Renal cortical epithelial cell (primary cell): ENCODE measurements around the gene ZNF732. TPM values are rescaled to one million over a fixed set of nuclear protein-coding genes. Genes with fewer than 3 reads are reported as not detected.
A peak's percentile ranks its signal among the peaks of the same experiment; 100 is the strongest.
"Not testable (repeated sequence)": the region's sequence is repeated elsewhere in the genome, so short reads cannot be mapped to it uniquely, and the experiment has no call there.

Experiments used
- DNase-seq: peaks from one replicate; pipeline ENCODE4 v3.0.0-alpha.2; 2011; ENCODE audit warnings: low read depth
- total RNA-seq: library from RNA; depleted of rRNA; stranded (reverse); fragments of >200 nt; gene quantifications from 2 replicates; pipeline ENCODE4 v1.2.3, GENCODE V29; 2014

Gene ZNF732
- total RNA-seq, 1 donor from 2014 or later = 0.05 TPM

GRCh38 chr4:253936-254756 is 51.1 kb downstream of the ZNF732 start:
- no peak for DNase-seq

DNA sequence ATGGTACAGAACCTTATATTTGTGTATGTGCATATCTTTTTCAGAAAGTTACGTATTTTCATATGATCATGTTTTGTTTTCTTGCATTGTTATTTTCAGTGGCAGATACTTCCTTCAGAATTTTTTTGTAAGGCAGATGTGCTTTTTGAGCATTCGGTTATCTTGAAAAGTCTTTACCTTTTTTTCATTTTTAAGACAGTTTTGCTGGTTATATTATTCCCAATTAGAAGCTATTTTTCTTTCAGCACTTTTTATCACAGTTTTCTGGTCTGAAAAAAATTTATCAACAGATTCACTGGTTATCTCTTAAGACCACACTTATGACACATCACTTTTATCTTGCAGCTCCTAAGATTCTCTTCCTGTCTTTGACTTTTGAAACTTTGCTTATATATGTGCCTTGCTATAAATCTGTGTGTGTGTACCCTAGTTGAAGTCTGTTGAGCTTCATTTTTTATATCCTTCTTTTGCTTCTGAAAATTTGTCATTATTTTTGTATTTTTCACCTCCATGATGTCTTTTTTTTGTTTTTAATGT is 53.1 kb downstream of the ZNF732 start:
- no peak for DNase-seq

- peak; percentile 0 for DNase-seq
Measured at GRCh38 chr4:244471-244870, 60.8 kb downstream of the ZNF732 start.

DNA sequence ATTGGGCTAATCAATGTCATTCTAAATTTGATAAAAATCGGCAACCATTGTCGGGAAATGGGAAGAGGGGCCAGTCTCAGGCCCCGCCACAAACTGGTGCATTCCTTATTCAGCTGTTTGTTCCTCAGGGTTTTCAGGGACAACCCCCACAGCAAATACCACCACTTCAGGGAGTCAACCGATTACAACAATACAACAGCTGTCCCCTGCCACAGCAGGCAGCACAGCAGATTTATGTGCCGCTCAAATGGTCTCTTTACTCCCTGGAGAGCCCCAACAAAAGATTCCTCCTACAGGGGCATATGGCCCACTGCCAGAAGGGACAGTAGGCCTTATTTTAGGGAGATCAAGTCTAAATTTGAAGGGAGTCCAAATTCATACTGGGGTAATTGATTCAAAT is 61.8 kb downstream of the ZNF732 start:
- DNase-seq = no peak

DNA sequence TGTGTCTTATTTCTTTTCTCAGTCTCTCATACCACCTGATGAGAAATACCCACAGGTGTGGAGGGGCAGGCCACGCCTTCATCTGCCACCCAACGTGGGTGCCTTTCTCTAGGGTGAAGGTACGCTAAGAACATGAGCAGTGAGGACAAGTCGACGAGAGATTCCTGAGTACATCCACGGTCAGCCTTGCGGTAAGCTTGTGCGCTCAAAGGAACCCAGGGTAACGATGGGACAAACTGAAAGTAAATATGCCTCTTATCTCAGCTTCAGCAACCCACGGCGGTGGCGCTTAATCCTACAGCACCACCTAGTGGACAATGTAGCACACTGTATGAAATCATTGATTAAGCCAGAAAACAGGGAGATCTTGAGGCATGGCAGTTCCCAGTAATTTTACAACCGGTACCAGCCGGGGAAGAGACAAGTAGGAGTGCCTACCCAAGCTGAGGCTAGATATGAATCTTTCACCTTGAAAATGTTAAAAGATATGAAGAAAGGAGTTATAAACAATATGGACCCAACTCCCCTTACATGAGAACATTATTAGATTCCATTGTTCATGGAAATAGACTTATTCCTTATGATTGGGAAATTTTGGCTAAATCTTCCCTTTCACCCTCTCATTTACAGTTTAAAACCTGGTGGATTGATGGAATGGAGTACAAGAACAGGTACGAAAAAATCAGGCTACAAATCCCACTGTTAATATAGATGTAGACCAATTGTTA is 63.0 kb downstream of the ZNF732 start:
- DNase-seq = peak; percentile 46

DNA sequence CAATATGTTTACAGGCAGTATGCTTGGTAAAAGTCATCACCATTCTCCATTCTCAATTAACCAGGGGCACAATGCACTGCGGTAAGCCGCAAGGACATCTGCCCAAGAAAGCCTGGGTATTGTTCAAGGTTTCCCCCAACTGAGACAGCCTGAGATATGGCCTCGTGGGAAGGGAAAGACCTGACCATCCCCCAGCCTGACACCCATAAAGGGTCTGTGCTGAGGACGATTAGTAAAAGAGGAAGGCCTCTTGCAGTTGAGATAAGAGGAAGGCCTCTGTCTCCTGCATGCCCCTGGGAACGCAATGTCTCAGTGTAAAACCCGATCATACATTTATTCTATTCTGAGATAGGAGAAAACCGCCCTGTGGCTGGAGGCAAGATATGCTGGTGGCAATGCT is 63.9 kb downstream of the ZNF732 start:
- DNase-seq = not testable (repeated sequence)

DNA sequence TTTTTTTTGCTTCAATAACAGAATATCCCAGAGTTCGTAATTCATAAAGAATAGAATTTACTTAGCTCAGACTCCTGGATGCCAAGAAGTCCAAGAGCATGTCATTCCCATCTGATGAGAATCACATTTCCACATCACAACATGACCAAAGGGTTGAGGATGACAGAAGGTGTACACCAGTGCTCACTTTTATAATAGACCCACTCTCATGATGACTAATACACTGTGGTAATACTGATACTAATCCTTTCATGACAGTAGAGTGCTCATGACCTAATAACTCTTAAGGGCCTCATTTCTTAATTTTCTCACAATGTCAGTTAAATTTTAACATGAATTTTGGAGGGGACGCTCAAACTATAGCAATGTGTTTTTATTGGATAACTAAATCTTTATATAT is 69.2 kb downstream of the ZNF732 start:
- no peak for DNase-seq

DNA sequence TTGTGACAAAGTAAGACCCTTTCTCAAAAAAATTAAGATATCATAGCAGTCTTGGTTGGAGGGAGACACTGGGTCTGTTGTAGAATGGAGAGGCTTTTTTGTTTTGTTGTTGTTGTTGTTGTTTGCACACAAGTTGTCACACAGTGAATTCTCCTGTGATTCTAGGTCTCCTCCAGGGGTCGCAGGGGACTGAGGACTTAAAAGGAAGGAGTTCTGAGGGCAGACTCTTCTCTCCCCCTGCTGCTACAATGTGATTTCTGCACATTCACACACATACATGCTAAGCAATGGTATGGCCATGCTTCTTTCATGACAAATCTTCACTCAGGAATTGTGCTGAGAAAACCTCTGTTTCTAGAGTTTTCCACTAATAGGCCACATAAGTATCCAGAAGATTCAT is 71.1 kb downstream of the ZNF732 start:
- no peak for DNase-seq

DNA sequence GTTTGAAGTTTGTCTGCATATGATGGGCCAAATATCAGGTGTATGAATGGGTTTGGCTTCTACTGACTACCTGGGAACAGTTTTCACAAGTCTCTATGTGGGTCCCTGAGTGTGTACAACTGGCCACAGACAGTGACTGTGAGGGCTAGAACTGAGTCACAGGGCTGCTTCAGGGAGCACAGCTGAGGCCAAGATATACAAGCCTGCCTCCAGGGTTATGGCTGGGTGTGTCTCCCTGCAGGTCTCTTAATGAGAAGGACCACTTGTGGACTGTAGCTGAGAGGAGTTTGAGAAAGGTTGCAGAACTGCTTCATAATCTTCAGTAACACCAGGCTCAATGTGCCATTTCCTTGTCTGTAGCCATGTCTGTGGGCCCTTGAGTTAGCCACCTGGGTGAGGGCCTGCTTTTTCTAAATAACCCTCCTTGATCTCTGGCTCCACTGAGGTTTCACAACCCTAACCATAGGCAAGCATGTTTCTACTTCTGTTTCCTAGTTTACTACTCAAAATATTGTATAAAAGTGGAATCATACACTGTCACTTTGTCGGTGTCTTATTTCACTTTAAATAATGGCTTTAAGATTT is 81.3 kb downstream of the ZNF732 start:
- no peak for DNase-seq

Other genes with a start within 250 kb of the ZNF732 start
- gene ZNF718, start 181.0 kb downstream of the ZNF732 start, total RNA-seq = 3.6 and 7.1 TPM in 2 replicates
- 6.9 and 13.8 TPM in 2 replicates for gene ZNF141, start 32.3 kb upstream of the ZNF732 start, total RNA-seq
- gene ZNF721, start 193.7 kb upstream of the ZNF732 start, total RNA-seq = 17.5 and 47.5 TPM in 2 replicates
- 40.3 and 66.2 TPM in 2 replicates for gene PIGG, start 193.7 kb upstream of the ZNF732 start, total RNA-seq